ENCODE data around the gene RSPH6A. TPM values are rescaled to one million over a fixed set of nuclear protein-coding genes. Genes with fewer than 3 reads are reported as not detected.

Gene RSPH6A
- total RNA-seq, 4 donors from 2014 or later = not detected

DNA sequence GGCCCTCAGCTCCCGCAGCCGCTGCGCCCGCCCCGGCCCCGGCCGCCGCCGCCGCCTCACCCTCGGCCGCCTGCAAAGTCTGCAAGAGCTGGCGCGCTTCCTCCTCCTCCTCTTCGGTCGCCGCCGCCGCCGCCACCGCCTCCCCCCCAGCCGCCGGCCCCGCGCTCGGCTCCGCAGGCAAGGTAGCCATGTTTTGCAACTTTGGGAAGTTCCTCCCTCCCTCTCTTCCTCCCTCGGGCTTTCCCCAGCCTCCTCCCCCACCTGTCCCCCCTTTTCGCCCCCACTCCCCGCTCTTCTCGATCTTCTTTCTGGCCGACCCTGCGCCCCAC lies 46.5 kb downstream of the RSPH6A start:
- H3K4me3 ChIP-seq (ENCODE audit: low read depth, poor library complexity, severe bottlenecking) = peak overlapping the region; percentile 57
- intact Hi-C loops (cut with DNase I; ENCODE audit: low total_unique reads) = no loop called here
- WGBS, 2 donors = 1% methylated on average over 18 to 31 of the region's 33 CpGs
- DNase-seq (ENCODE audit: low spot score in 2 of 2) = peak in 1 of 2 donors; percentile 52
- no peak for TF ChIP-seq CTCF (IDR thresholded peaks at IDR 0.05)
- TF ChIP-seq POLR2A (IDR thresholded peaks at IDR 0.05) = no peak

GRCh38 chr19:45767881-45768654 lies 47.0 kb downstream of the RSPH6A start:
- intact Hi-C loops (cut with DNase I; ENCODE audit: low total_unique reads) = no loop called here
- 0 to 1% methylated on average over 19 to 60 of the region's 102 CpGs for WGBS, 2 donors
- H3K4me3 ChIP-seq (ENCODE audit: low read depth, poor library complexity, severe bottlenecking) = peak overlapping the region; percentile 57
- peak; percentile 45 to 93 for DNase-seq (ENCODE audit: low spot score in 2 of 2)
- TF ChIP-seq CTCF (IDR thresholded peaks at IDR 0.05) (no peak), POLR2A (IDR thresholded peaks at IDR 0.05) (no peak)

GRCh38 chr19:45767410-45767880 lies 47.7 kb downstream of the RSPH6A start:
- peak overlapping the region; percentile 57 for H3K4me3 ChIP-seq (ENCODE audit: low read depth, poor library complexity, severe bottlenecking)
- TF ChIP-seq CTCF (IDR thresholded peaks at IDR 0.05) (no peak), POLR2A (IDR thresholded peaks at IDR 0.05) (no peak)
- 4 to 13% methylated on average over 31 of the region's 31 CpGs for WGBS, 2 donors
- intact Hi-C loops (cut with DNase I; ENCODE audit: low total_unique reads) = no loop called here
- peak; percentile 67 to 95 for DNase-seq (ENCODE audit: low spot score in 2 of 2)

DNA sequence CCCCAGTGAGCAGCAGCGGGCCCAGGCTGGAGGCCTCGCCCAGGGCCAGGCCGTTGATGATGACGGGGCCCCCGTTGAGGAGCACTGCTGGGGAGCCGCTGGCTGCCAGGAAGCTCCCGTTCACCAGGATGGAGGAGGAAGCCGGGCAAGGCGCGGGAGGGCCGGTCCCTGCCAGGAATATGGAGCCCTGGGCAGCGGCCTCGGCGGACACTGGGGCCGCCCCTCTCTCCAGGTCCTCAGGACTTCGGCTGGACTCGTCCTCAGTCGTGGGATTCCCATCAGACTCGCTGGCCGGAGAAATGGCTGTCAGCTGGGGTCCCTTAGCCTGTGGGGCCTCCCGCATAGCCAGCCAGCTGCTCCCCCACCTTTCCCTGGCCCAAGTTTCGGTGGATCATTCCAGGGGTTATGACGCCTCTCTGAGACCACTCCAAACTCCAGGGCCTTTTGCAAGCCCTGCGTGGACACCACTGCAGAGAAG lies 48.2 kb downstream of the RSPH6A start:
- TF ChIP-seq POLR2A (IDR thresholded peaks at IDR 0.05) = no peak
- no peak for TF ChIP-seq CTCF (IDR thresholded peaks at IDR 0.05)
- WGBS, 2 donors = 32 to 36% methylated on average over 9 to 17 of the region's 24 CpGs
- intact Hi-C loops (cut with DNase I; ENCODE audit: low total_unique reads) = no loop called here
- peak in 1 of 2 donors; percentile 25 for DNase-seq (ENCODE audit: low spot score in 2 of 2)
- H3K4me3 ChIP-seq (ENCODE audit: low read depth, poor library complexity, severe bottlenecking) = peak overlapping the region; percentile 17

- no peak overlapping the region for H3K4me3 ChIP-seq (ENCODE audit: low read depth, poor library complexity, severe bottlenecking)
- intact Hi-C loops (cut with DNase I; ENCODE audit: low total_unique reads) = no loop called here
- no peak for DNase-seq (ENCODE audit: low spot score in 2 of 2)
- 62 to 66% methylated on average over 4 to 10 of the region's 17 CpGs for WGBS, 2 donors
- TF ChIP-seq CTCF (IDR thresholded peaks at IDR 0.05) = no peak
- TF ChIP-seq POLR2A (IDR thresholded peaks at IDR 0.05) = no peak
These were observed 48.7 kb downstream of the RSPH6A start for GRCh38 chr19:45766296-45766868.

Data from lower leg skin (tissue), 4 donors.